ES-I3 (cell line): Measurements from ENCODE around the gene TOMM40L.
"Not testable (repeated sequence)": the region's sequence is repeated elsewhere in the genome, so short reads cannot be mapped to it uniquely, and the experiment has no call there.

ENCODE experiments used
- H3K36me3 ChIP-seq: 2 replicates; pipeline ENCODE4 v1.6.1; 2013; ENCODE audit warnings: mild to moderate bottlenecking, low read length, control low read depth, moderate library complexity; ENCODE audit not compliant: insufficient read depth
- H3K4me1 ChIP-seq: 2 replicates; pipeline ENCODE4 v1.6.1; 2013; ENCODE audit warnings: mild to moderate bottlenecking, control low read depth, low read length; ENCODE audit not compliant: insufficient read depth
- H3K9ac ChIP-seq: 2 replicates; pipeline ENCODE4 v1.6.1; 2013; ENCODE audit warnings: low read depth, mild to moderate bottlenecking, low read length, moderate library complexity
- H3K9me3 ChIP-seq: 2 replicates; pipeline ENCODE4 v1.6.1; 2013; ENCODE audit warnings: mild to moderate bottlenecking, low read length, moderate library complexity; ENCODE audit not compliant: control insufficient read depth, insufficient read depth

TOMM40L gene

GRCh38 chr1:161222175-161223019 lies 3.5 kb upstream of the TOMM40L start:
- no peak overlapping the region for H3K9ac ChIP-seq
- H3K4me1 ChIP-seq: peaks cover 11% of the 10 kb centered on the region
- H3K36me3 ChIP-seq: no peaks in the 10 kb centered on the region
- H3K9me3 ChIP-seq: no peaks in the 10 kb centered on the region

- Histone ChIP-seq H3K4me1 (no peaks in the 10 kb centered on the region; the same call in 1 of the 2 replicates), H3K9me3 (no peaks in the 10 kb centered on the region), H3K9ac (no peak overlapping the region), H3K36me3 (peaks cover 5% of the 10 kb centered on the region; the same call in 1 of the 2 replicates)
Observed at GRCh38 chr1:161223805-161224694, 1.8 kb upstream of the TOMM40L start.

GRCh38 chr1:161224695-161225087 lies 1.2 kb upstream of the TOMM40L start:
- H3K4me1 ChIP-seq, H3K9ac ChIP-seq, H3K36me3 ChIP-seq, H3K9me3 ChIP-seq: not testable (repeated sequence)

GRCh38 chr1:161225178-161225533 lies 704 bp upstream of the TOMM40L start:
- Histone ChIP-seq H3K9ac (no peak overlapping the region; the same call in 1 of the 2 replicates), H3K36me3 (peaks cover 5% of the 10 kb centered on the region; the same call in 1 of the 2 replicates), H3K4me1 (no peaks in the 10 kb centered on the region; the same call in 1 of the 2 replicates), H3K9me3 (no peaks in the 10 kb centered on the region)

- no peaks in the 10 kb centered on the region for H3K9me3 ChIP-seq
- H3K4me1 ChIP-seq: no peaks in the 10 kb centered on the region; the same call in 1 of the 2 replicates
- H3K36me3 ChIP-seq: peaks cover 5% of the 10 kb centered on the region; the same call in 1 of the 2 replicates
- peak overlapping the region; percentile 66 for H3K9ac ChIP-seq
Observed at GRCh38 chr1:161226320-161226711, 456 bp downstream of the TOMM40L start.

GRCh38 chr1:161226759-161227158 lies 899 bp downstream of the TOMM40L start:
- H3K4me1 ChIP-seq: no peaks in the 10 kb centered on the region; the same call in 1 of the 2 replicates
- H3K36me3 ChIP-seq: peaks cover 5% of the 10 kb centered on the region; the same call in 1 of the 2 replicates
- no peaks in the 10 kb centered on the region for H3K9me3 ChIP-seq
- H3K9ac ChIP-seq: peak overlapping the region; percentile 66

GRCh38 chr1:161227196-161227871 lies 1.5 kb downstream of the TOMM40L start:
- H3K9ac ChIP-seq: peak overlapping the region; percentile 66
- no peaks in the 10 kb centered on the region; the same call in 1 of the 2 replicates for H3K4me1 ChIP-seq
- peaks cover 5% of the 10 kb centered on the region; the same call in 1 of the 2 replicates for H3K36me3 ChIP-seq
- H3K9me3 ChIP-seq: no peaks in the 10 kb centered on the region

GRCh38 chr1:161228032-161228431 lies 2.2 kb downstream of the TOMM40L start:
- no peak overlapping the region for H3K9ac ChIP-seq
- H3K36me3 ChIP-seq: peaks cover 5% of the 10 kb centered on the region; the same call in 1 of the 2 replicates
- no peaks in the 10 kb centered on the region for H3K9me3 ChIP-seq
- peaks cover 2% of the 10 kb centered on the region; the same call in 1 of the 2 replicates for H3K4me1 ChIP-seq

- H3K9ac ChIP-seq: no peak overlapping the region
- peaks cover 5% of the 10 kb centered on the region; the same call in 1 of the 2 replicates for H3K36me3 ChIP-seq
Observed at GRCh38 chr1:161229896-161230295, 4.0 kb downstream of the TOMM40L start.

GRCh38 chr1:161230762-161231161 lies 4.9 kb downstream of the TOMM40L start:
- Histone ChIP-seq H3K4me1 (peaks cover 6% of the 10 kb centered on the region; the same call in 1 of the 2 replicates), H3K9ac (no peak overlapping the region), H3K36me3 (peaks cover 5% of the 10 kb centered on the region; the same call in 1 of the 2 replicates), H3K9me3 (no peaks in the 10 kb centered on the region)

More at GRCh38 chr1:161229896-161230295, 4.0 kb downstream of the TOMM40L start:
- H3K9me3 ChIP-seq: no peaks in the 10 kb centered on the region
- H3K4me1 ChIP-seq: peaks cover 6% of the 10 kb centered on the region; the same call in 1 of the 2 replicates

GRCh38 chr1:161233102-161233501 lies 7.2 kb downstream of the TOMM40L start:
- Histone ChIP-seq H3K9me3 (no peaks in the 10 kb centered on the region), H3K4me1 (0 out of 2 replicates have a peak, but pooled peaks cover 6% of the 10 kb centered on the region), H3K9ac (no peak overlapping the region), H3K36me3 (peaks cover 5% of the 10 kb centered on the region; the same call in 1 of the 2 replicates)

- no peak overlapping the region for H3K9ac ChIP-seq
- H3K36me3 ChIP-seq: no peaks in the 10 kb centered on the region
- H3K9me3 ChIP-seq: no peaks in the 10 kb centered on the region
- H3K4me1 ChIP-seq: 0 out of 2 replicates have a peak, but pooled peaks cover 6% of the 10 kb centered on the region
Observed at GRCh38 chr1:161235957-161236775, 10.3 kb downstream of the TOMM40L start.

GRCh38 chr1:161238039-161238473 lies 12.2 kb downstream of the TOMM40L start, which contains the start of gene NR1I3:
Gene NR1I3, minus strand, starts transcription at chr1:161238203. Its CDS starts 1,638 bp downstream, at chr1:161236565.
- H3K4me1 ChIP-seq: 0 out of 2 replicates have a peak, but pooled peaks cover 3% of the 10 kb centered on the region

More at GRCh38 chr1:161238039-161238473, 12.2 kb downstream of the TOMM40L start, which contains the start of gene NR1I3:
- no peak within 1 kb of the TSS for H3K9ac ChIP-seq
- H3K9me3 ChIP-seq: no peaks in the 10 kb centered on the region
- H3K36me3 ChIP-seq: no peaks in the 10 kb centered on the region
